ENCODE measurements around the gene RASD1. TPM values are rescaled to one million over a fixed set of nuclear protein-coding genes. Genes with fewer than 3 reads are reported as not detected.

RASD1 gene
- total and polyA plus RNA-seq, 2 of the 4 experiments (the other 2 are of a cell fraction), result 0.54 to 1.8 TPM

- DNase-seq (no peak), ATAC-seq (ENCODE audit: low read depth) (no peak)
- dilution Hi-C loops (cut with HindIII; ENCODE audit: low sequenced_read_pairs, unreplicated experiment), result no loop called here
- no peak overlapping the region for H2BK5ac ChIP-seq (ENCODE audit: low read depth, low read length, poor library complexity, severe bottlenecking)
- no peak overlapping the region for H3K23ac ChIP-seq (ENCODE audit: low read depth, low read length)
- no peaks in the 10 kb centered on the region for H4K20me1 ChIP-seq (ENCODE audit: insufficient read depth, low read length)
- H3K9ac ChIP-seq (ENCODE audit: low read depth, low read length), result no peak overlapping the region
- H4K5ac ChIP-seq (ENCODE audit: low read depth, low read length), result no peak overlapping the region
- ChIA-PET CTCF (no interaction called here), POLR2A (ENCODE audit: unreplicated experiment) (no interaction called here)
- no peak overlapping the region for H2AFZ ChIP-seq (replicated peaks; ENCODE audit: low read length, poor library complexity)
- no peaks in the 10 kb centered on the region for H3K9me3 ChIP-seq (ENCODE audit: control insufficient read depth, insufficient read depth, low read length)
- 0 out of 4 replicates have a peak, but pooled peaks cover 0 to 3% of the 10 kb centered on the region in 2 experiments for H3K79me1 ChIP-seq (ENCODE audit: low read depth in 1 of 2, low read length in 2 of 2)
- no peak overlapping the region for H3K4ac ChIP-seq (ENCODE audit: low read depth, low read length)
- H3K18ac ChIP-seq (ENCODE audit: low read depth, low read length), result no peak overlapping the region
- intact Hi-C loops (cut with micrococcal nuclease), result no loop called here
- no TSS peak for BruUV-seq (replicated peaks)
- no peak overlapping the region for H3K27ac ChIP-seq (ENCODE audit: insufficient read depth, low read length)
- H3K14ac ChIP-seq (replicated peaks; ENCODE audit: low read depth, low read length), result no peak overlapping the region
- H3K4me1 ChIP-seq (ENCODE audit: control insufficient read depth, insufficient read depth, low read length), result peaks cover 8% of the 10 kb centered on the region; the same call in 1 of the 2 replicates
- no peak overlapping the region for H4K8ac ChIP-seq (ENCODE audit: low read depth in 2 of 2, low read length in 2 of 2)
- no peak overlapping the region for H4K91ac ChIP-seq (ENCODE audit: insufficient read depth, low read depth, low read length)
- H2BK15ac ChIP-seq (ENCODE audit: low read depth, low read length), result no peak overlapping the region
- no peak overlapping the region for H3K4me2 ChIP-seq (ENCODE audit: low read depth, low read length)
- TF ChIP-seq CHD1 (IDR thresholded peaks at IDR 0.05; ENCODE audit: low read depth, low read length) (no peak), NFE2L2 (IDR thresholded peaks at IDR 0.05; ENCODE audit: low read depth, low read length) (no peak), MXI1 (IDR thresholded peaks at IDR 0.05; ENCODE audit: borderline replicate concordance, low read depth, low read length) (no peak)
- H2BK20ac ChIP-seq (ENCODE audit: low read depth, low read length), result no peak overlapping the region
- no peaks in the 10 kb centered on the region for H3K9me1 ChIP-seq (ENCODE audit: insufficient read depth, low read length)
- no peaks in the 10 kb centered on the region; the same call in 1 of the 2 replicates for H3K27me3 ChIP-seq (ENCODE audit: control insufficient read depth, insufficient read depth, low read length)
- no peak overlapping the region for H2AK9ac ChIP-seq (replicated peaks; ENCODE audit: low read depth, low read length, poor library complexity)
- H2AK5ac ChIP-seq (ENCODE audit: low read depth, low read length), result no peak overlapping the region
- in situ Hi-C loops (cut with MboI; ENCODE audit: low sequenced_read_pairs), result no loop called here
- no peak overlapping the region for H2BK120ac ChIP-seq (ENCODE audit: low read depth, low read length)
- no peak overlapping the region for H3K4me3 ChIP-seq (ENCODE audit: insufficient read depth, low read depth, low read length)
- WGBS, 2 experiments (ENCODE audit: extremely low coverage in 2 of 2, insufficient read length in 1 of 2), result no CpG with 5 or more reads among the region's 1 CpG
- H3K36me3 ChIP-seq (ENCODE audit: control insufficient read depth, insufficient read depth, low read length), result no peaks in the 10 kb centered on the region
- H3K56ac ChIP-seq (ENCODE audit: extremely low read depth, insufficient read depth, low read length), result no peak overlapping the region
Measured at GRCh38 chr17:17532991-17533390, 36.8 kb upstream of the RASD1 start.
